ENCODE measurements around the gene MMP10. TPM values are rescaled to one million over a fixed set of nuclear protein-coding genes. Genes with fewer than 3 reads are reported as not detected.

MMP10 gene
- total RNA-seq, 1 donor from 2014 or later, result 2.0 TPM

DNA sequence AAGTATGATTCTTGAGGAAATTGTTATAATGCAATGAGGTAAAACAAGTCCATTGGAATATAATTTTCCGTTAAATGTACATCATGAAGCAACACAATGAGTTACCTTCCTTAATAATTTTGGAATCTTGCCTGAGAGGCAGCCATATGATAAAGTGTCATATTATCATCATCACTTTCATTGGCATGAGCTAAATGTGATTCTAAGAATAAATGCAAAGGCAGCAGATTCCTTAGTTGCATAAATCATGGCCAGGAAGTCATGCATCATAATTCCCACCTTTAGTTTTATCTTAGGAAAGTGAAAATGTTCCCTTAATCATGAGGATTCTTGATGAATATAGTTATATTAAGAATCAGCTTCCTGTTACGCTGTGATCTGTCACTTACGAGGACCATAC lies 31.8 kb upstream of the MMP10 start:
- Mint-ChIP-seq H3K9me3 (peaks cover 8% of the 10 kb centered on the region), H3K4me3 (no peak overlapping the region)

DNA sequence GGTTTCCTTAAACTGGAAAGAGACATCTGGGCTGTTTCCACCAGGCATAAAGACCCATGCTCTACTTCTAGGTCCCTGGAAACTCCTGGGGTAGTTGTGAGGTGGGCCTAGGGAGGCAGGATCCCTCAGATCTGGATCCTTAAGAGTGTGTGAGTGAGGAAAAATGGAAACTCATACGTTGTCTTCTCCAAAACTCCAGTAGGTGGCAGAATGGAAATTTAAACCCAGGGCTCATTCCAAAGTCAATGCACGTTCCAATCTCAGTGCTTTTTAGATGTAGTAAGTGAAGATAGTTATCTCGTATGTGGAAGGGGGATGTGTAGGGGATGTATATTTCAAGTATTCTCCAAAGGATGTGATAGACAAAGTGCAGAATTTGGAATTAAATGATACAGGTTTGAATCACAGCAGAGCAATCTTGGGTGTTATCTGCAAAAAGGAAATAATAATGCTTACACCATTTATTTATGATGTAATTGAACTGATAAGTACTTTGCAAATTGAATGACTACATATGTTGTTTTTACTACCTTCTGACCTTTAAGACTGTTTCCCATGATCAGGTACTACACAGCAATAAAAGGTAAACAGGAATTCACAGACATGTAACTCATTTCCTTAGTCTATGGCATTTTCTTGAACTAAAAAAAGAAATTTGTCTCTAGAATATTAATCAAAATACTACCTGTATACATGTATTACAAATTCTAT lies 30.7 kb upstream of the MMP10 start:
- TF ChIP-seq, protein P1, sequence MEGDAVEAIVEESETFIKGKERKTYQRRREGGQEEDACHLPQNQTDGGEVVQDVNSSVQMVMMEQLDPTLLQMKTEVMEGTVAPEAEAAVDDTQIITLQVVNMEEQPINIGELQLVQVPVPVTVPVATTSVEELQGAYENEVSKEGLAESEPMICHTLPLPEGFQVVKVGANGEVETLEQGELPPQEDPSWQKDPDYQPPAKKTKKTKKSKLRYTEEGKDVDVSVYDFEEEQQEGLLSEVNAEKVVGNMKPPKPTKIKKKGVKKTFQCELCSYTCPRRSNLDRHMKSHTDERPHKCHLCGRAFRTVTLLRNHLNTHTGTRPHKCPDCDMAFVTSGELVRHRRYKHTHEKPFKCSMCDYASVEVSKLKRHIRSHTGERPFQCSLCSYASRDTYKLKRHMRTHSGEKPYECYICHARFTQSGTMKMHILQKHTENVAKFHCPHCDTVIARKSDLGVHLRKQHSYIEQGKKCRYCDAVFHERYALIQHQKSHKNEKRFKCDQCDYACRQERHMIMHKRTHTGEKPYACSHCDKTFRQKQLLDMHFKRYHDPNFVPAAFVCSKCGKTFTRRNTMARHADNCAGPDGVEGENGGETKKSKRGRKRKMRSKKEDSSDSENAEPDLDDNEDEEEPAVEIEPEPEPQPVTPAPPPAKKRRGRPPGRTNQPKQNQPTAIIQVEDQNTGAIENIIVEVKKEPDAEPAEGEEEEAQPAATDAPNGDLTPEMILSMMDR (conservative IDR thresholded peaks at IDR 0.05), result peak; percentile 68
- H3K9me3 Mint-ChIP-seq, result no peaks in the 10 kb centered on the region
- H3K36me3 Mint-ChIP-seq, result no peaks in the 10 kb centered on the region
- no peak for DNase-seq (ENCODE audit: extremely low spot score, unreplicated experiment)
- no peak overlapping the region for H3K27ac Mint-ChIP-seq
- no peak overlapping the region for H3K4me3 Mint-ChIP-seq
- H3K27me3 Mint-ChIP-seq, result no peaks in the 10 kb centered on the region
- H3K4me1 Mint-ChIP-seq (ENCODE audit: unreplicated experiment), result no peaks in the 10 kb centered on the region

More for the DNA sequence above, 31.8 kb upstream of the MMP10 start:
- TF ChIP-seq, protein P1 (conservative IDR thresholded peaks at IDR 0.05), result no peak
- Mint-ChIP-seq H3K27me3 (no peaks in the 10 kb centered on the region), H3K27ac (no peak overlapping the region), H3K4me1 (ENCODE audit: unreplicated experiment) (no peaks in the 10 kb centered on the region), H3K36me3 (no peaks in the 10 kb centered on the region)
- DNase-seq (ENCODE audit: extremely low spot score, unreplicated experiment), result no peak

DNA sequence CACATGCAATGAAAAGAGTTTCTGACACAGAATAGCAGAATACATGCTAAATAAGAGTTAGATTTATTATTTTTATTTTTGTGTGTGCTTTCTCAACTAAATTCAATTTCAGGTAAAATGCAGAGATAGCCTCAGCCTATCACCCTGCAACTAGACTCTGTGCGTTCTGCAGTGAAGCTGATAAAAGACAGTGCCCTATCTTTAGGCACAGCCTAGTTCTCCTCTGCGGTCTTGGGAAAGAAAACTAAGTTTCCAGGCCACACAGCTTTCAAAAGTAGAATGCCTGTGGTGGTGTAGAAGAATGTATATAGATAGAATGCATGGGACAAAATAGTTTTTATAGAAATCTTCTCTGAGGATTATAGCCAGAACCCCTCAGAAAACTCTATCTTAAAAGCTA lies 29.5 kb upstream of the MMP10 start:
- H3K4me3 Mint-ChIP-seq, result no peak overlapping the region
- H3K27ac Mint-ChIP-seq, result no peak overlapping the region
- no peaks in the 10 kb centered on the region for H3K9me3 Mint-ChIP-seq
- TF ChIP-seq, protein P1 (conservative IDR thresholded peaks at IDR 0.05), result no peak
- no peaks in the 10 kb centered on the region for H3K27me3 Mint-ChIP-seq
- no peaks in the 10 kb centered on the region for H3K36me3 Mint-ChIP-seq
- H3K4me1 Mint-ChIP-seq (ENCODE audit: unreplicated experiment), result no peaks in the 10 kb centered on the region
- DNase-seq (ENCODE audit: extremely low spot score, unreplicated experiment), result no peak

DNA sequence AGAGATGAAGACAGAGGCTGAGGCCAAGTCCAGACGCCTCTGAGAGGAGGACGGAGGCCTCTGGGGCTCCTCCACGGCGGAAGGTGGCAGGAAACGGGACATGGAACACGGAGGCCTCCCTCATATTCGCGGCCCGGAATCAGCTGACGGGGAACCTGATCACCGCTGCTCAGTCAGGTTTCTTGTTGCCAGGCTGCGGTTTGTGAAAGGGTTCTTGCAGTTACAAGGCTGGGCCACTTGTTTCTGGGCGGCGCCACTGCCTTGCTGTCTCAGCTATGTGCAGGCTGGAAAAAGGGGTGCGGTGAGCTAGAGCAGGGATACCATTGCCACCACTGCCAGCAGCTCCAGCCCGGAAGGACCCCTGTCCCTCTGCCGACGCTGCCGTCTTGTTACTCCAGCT lies 27.5 kb upstream of the MMP10 start:
- DNase-seq (ENCODE audit: extremely low spot score, unreplicated experiment), result no peak
- Mint-ChIP-seq H3K4me1 (ENCODE audit: unreplicated experiment) (no peaks in the 10 kb centered on the region), H3K4me3 (no peak overlapping the region), H3K9me3 (no peaks in the 10 kb centered on the region), H3K27me3 (no peaks in the 10 kb centered on the region), H3K27ac (no peak overlapping the region), H3K36me3 (no peaks in the 10 kb centered on the region)
- TF ChIP-seq, protein P1 (conservative IDR thresholded peaks at IDR 0.05), result peak; percentile 59

DNA sequence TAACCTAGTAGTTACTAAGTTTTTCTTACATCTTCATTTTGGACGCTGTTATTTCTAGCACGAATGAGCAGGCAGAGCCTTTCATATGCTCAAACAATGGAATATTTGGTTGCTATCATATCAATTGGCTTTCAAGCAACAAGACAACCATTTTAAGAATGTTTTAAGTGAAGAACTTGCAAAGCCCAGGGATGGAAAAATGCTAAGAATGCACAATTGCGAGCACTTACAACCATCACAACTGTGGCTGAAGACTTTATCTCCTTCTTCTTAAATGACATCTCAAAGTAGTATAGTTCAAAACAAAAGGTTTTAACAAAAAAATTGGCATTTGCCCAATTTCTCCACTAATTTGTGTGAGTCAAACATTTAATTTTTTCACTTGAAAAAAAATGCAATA lies 25.9 kb upstream of the MMP10 start:
- DNase-seq (ENCODE audit: extremely low spot score, unreplicated experiment), result no peak
- H3K27me3 Mint-ChIP-seq, result no peaks in the 10 kb centered on the region
- TF ChIP-seq, protein P1 (conservative IDR thresholded peaks at IDR 0.05), result no peak
- H3K4me3 Mint-ChIP-seq, result no peak overlapping the region
- no peaks in the 10 kb centered on the region for H3K4me1 Mint-ChIP-seq (ENCODE audit: unreplicated experiment)
- no peaks in the 10 kb centered on the region for H3K9me3 Mint-ChIP-seq
- no peaks in the 10 kb centered on the region for H3K36me3 Mint-ChIP-seq
- no peak overlapping the region for H3K27ac Mint-ChIP-seq

All from type B pancreatic cell (in vitro differentiated cells).